Mucosa of descending colon (tissue), 3 donors: Measurements from ENCODE around the gene MAGI2. TPM values are rescaled to one million over a fixed set of nuclear protein-coding genes. Genes with fewer than 3 reads are reported as not detected.
"Not testable (repeated sequence)": the region's sequence is repeated elsewhere in the genome, so short reads cannot be mapped to it uniquely, and the experiment has no call there.

ENCODE experiments used
- ATAC-seq: fragments of 200-7000 bp; cut with Tn5 transposase; one replicate; pipeline ENCODE4 v1.9.1; 2020; ENCODE audit warnings: mild to moderate bottlenecking, moderate library complexity
- DNase-seq, 3 donors: peaks; one replicate each; pipeline ENCODE4 v3.0.0-alpha.2; 2020
- H3K36me3 ChIP-seq: fragments of 200-600 bp; one replicate; pipeline ENCODE4 v1.8.0; 2021; ENCODE audit warnings: low read depth, mild to moderate bottlenecking
- H3K4me1 ChIP-seq: fragments of 200-600 bp; one replicate; pipeline ENCODE4 v1.8.0; 2021; ENCODE audit warnings: low read depth, mild to moderate bottlenecking
- H3K4me3 ChIP-seq: fragments of 200-600 bp; one replicate; pipeline ENCODE4 v1.8.0; 2021; ENCODE audit warnings: mild to moderate bottlenecking
- H3K9me3 ChIP-seq: fragments of 200-600 bp; one replicate; pipeline ENCODE4 v1.8.0; 2021; ENCODE audit warnings: mild to moderate bottlenecking
- intact Hi-C, 2 donors: fragments of 100-400 bp; cut with DNase I in 1 of 2; cut with micrococcal nuclease in 1 of 2; formaldehyde crosslinking; loops; one replicate each; pipeline versions ENCODE4 v1.11.0 to v1.11.1; 2022; cut with DNase I, micrococcal nuclease
- total RNA-seq, 3 donors: library from RNA; stranded (reverse); fragmentation: NEBNext Ultra II Directional in 2 of 3; extraction: Animal tissue kit (Norgen Biotek cat#: 25700) in 2 of 3; gene quantifications; one replicate each; pipeline versions ENCODE4 v1.2.1 to v1.2.4, GENCODE V29; 2021 to 2023
- TF ChIP-seq, protein P1 (sequence below): fragments of 200-600 bp; IDR thresholded peaks from one replicate; pipeline ENCODE4 v1.8.0; 2022; ENCODE audit warnings: antibody characterized with exemption, mild to moderate bottlenecking
- donor health status: DM: no; HTN: no; CAD: no; lungs with moderate emphysema.
- donor health status: DM: no; HTN: no; CAD: no.
- donor health status: DM: no; HTN: yes; CAD: no.

Gene MAGI2
- total RNA-seq, 3 donors from 2014 or later, result 1.9 to 14.5 (median 2.7) TPM

DNA sequence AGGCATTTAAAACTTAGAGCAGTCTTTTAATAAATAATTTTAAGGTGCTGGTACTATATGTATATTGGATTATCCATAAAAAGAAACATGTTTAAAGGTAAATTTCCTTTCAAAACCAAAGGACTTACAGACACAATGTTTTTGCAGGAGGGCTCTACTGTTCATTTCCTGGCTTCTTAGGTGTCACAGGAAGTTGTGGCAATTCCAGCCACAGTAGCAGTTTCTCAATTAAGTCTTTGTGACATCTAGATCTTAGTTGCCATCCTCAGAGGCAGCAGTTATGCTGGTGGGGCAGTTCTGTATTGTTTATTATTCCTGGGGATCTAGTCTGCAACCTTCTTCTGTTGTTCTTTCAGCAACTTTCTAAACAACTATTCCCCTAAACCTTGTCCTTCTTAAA is 460.1 kb downstream of the MAGI2 start:
- Histone ChIP-seq H3K9me3 (no peaks in the 10 kb centered on the region), H3K36me3 (no peaks in the 10 kb centered on the region), H3K4me3 (no peak overlapping the region), H3K4me1 (no peaks in the 10 kb centered on the region)
- DNase-seq, result no peak
- TF ChIP-seq, protein P1, sequence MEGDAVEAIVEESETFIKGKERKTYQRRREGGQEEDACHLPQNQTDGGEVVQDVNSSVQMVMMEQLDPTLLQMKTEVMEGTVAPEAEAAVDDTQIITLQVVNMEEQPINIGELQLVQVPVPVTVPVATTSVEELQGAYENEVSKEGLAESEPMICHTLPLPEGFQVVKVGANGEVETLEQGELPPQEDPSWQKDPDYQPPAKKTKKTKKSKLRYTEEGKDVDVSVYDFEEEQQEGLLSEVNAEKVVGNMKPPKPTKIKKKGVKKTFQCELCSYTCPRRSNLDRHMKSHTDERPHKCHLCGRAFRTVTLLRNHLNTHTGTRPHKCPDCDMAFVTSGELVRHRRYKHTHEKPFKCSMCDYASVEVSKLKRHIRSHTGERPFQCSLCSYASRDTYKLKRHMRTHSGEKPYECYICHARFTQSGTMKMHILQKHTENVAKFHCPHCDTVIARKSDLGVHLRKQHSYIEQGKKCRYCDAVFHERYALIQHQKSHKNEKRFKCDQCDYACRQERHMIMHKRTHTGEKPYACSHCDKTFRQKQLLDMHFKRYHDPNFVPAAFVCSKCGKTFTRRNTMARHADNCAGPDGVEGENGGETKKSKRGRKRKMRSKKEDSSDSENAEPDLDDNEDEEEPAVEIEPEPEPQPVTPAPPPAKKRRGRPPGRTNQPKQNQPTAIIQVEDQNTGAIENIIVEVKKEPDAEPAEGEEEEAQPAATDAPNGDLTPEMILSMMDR, result no peak
- no peak for ATAC-seq
- intact Hi-C loops, result no loop called here

DNA sequence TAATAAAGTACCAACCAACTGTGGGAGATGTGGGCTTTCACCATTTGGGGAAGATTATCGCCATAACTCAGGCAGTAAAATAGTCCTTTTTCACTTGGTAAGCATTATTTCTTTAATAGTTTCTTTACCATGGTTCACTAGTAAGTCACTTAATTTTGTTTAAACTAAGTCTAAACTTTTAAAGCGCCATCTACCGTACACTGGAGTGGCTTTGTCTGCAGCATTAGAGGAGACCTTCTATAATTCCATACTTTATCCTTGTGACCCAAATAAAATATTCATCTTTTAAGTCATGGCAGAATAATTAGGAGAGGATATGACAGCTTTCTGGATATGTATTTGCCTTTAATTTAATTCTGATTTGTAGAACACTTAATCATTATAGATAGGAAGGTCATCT is 468.0 kb downstream of the MAGI2 start:
- intact Hi-C loops, result no loop called here
- Histone ChIP-seq H3K36me3 (no peaks in the 10 kb centered on the region), H3K9me3 (no peaks in the 10 kb centered on the region), H3K4me3 (no peak overlapping the region), H3K4me1 (no peaks in the 10 kb centered on the region)
- ATAC-seq (no peak), DNase-seq (no peak)
- TF ChIP-seq, protein P1, result no peak

DNA sequence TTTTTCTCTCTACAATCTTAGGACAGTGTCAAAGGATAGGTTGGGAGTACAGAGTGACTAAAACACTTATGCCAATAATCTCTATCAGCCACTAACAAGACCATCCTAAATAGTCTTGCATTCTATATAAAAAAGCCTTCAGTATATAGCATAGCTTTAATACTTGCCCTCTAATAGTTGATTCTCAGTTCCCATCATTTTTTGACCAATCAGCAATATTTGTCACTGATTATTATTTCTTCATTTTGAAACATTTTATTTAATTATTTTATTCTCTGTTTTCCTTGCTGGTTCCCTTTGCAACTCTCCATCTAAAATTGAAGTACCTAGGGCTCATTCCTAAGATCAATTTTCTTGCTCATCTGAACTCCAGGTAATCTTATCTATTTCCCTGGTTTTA is 470.0 kb downstream of the MAGI2 start:
- no peak overlapping the region for H3K4me3 ChIP-seq

DNA sequence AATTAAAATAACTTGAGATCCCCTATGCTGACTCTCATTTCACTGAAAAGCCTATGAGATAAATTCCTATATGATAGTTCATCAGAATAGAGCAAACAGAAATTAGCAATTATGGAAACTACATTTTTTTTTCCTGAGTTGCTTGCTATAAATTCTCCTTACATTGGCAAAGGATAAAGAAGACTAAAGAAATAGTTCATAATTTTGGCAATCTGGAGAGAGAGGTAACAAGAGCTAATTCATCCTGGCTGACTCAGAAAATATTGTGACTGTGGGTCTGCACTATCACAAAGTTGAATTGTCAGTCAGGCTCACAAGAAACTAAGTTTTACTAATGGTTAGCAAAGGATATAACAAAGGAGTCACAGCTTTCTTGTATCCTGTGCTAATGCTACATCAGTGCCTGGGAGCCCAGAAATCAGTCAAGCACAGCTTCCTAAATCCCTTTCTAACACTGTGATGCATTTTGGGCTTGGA is 483.0 kb downstream of the MAGI2 start:
- no peak for ATAC-seq
- Histone ChIP-seq H3K36me3 (no peaks in the 10 kb centered on the region), H3K9me3 (no peaks in the 10 kb centered on the region), H3K4me1 (no peaks in the 10 kb centered on the region), H3K4me3 (no peak overlapping the region)
- TF ChIP-seq, protein P1, result no peak
- DNase-seq, result no peak
- intact Hi-C loops, result no loop called here

More for the DNA sequence above, 470.0 kb downstream of the MAGI2 start:
- Histone ChIP-seq H3K9me3 (no peaks in the 10 kb centered on the region), H3K36me3 (no peaks in the 10 kb centered on the region), H3K4me1 (no peaks in the 10 kb centered on the region)
- intact Hi-C loops, result no loop called here
- ATAC-seq (no peak), DNase-seq (no peak)
- TF ChIP-seq, protein P1, result no peak

DNA sequence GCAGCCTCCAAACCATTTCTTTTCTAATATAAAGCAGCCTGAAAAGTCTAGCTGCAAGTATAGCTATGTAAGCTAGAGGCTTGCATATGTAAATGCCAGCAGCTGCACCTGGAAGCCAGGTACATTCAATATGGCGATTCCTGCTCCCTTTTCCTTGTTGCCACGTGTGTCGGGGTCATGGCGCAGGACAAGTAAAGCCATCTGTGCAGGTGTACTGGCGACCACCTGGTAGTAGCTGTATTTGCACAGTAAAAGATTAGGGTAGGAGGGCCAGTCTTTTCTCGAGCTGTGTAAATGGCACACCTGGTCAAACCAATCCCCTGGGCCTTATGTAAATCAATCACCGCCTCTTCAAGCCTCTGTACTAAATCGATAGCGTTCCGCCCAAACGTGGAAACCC is 484.5 kb downstream of the MAGI2 start:
- Histone ChIP-seq H3K4me3 (no peak overlapping the region), H3K36me3 (no peaks in the 10 kb centered on the region), H3K4me1 (no peaks in the 10 kb centered on the region), H3K9me3 (no peaks in the 10 kb centered on the region)
- intact Hi-C loops, result no loop called here
- DNase-seq (no peak), ATAC-seq (no peak)
- TF ChIP-seq, protein P1, result no peak

GRCh38 chr7:78967561-78967960 is 485.9 kb downstream of the MAGI2 start:
- ATAC-seq, H3K9me3 ChIP-seq, DNase-seq, intact Hi-C loops, H3K36me3 ChIP-seq, H3K4me1 ChIP-seq, H3K4me3 ChIP-seq: not testable (repeated sequence)
